WERI-Rb-1 (cell line): Measurements from ENCODE around the gene CDH4.

Source experiments
- DNase-seq: peaks from one replicate; pipeline ENCODE4 v3.0.0-alpha.2; 2020
- H3K27ac ChIP-seq: fragments of 250-450 bp; sonication (Bioruptor Pico); 2 replicates; pipeline ENCODE4 v1.5.1; 2020; ENCODE audit warnings: mild to moderate bottlenecking, moderate library complexity
- H3K27me3 ChIP-seq: fragments of 250-450 bp; sonication (Bioruptor Pico); 2 replicates; pipeline ENCODE4 v1.5.1; 2021; ENCODE audit warnings: mild to moderate bottlenecking, low read depth, moderate library complexity; ENCODE audit not compliant: insufficient read depth, severe bottlenecking
- H3K36me3 ChIP-seq: fragments of 250-450 bp; sonication (Bioruptor Pico); 2 replicates; pipeline ENCODE4 v1.5.1; 2020; ENCODE audit warnings: mild to moderate bottlenecking, moderate library complexity
- H3K4me3 ChIP-seq: 2 replicates; pipeline ENCODE4 v1.5.1; 2011; ENCODE audit warnings: low read depth, mild to moderate bottlenecking, control low read depth, low read length
- H3K9me3 ChIP-seq: fragments of 250-450 bp; sonication (Bioruptor Pico); 2 replicates; pipeline ENCODE4 v1.5.1; 2021; ENCODE audit warnings: mild to moderate bottlenecking, moderate library complexity; ENCODE audit not compliant: severe bottlenecking
- TF ChIP-seq, protein P1 (sequence below): IDR thresholded peaks from 2 replicates; pipeline ENCODE4 v1.5.1; 2011; ENCODE audit warnings: low read depth, mild to moderate bottlenecking, control low read depth, inconsistent platforms, low read length

Gene CDH4

GRCh38 chr20:61868466-61869090 lies 616.5 kb downstream of the CDH4 start:
- Histone ChIP-seq H3K36me3 (no peaks in the 10 kb centered on the region), H3K27me3 (peaks cover 94% of the 10 kb centered on the region), H3K9me3 (peaks cover 21% of the 10 kb centered on the region), H3K27ac (no peak overlapping the region), H3K4me3 (no peak overlapping the region)
- no peak for DNase-seq
- TF ChIP-seq, protein P1, sequence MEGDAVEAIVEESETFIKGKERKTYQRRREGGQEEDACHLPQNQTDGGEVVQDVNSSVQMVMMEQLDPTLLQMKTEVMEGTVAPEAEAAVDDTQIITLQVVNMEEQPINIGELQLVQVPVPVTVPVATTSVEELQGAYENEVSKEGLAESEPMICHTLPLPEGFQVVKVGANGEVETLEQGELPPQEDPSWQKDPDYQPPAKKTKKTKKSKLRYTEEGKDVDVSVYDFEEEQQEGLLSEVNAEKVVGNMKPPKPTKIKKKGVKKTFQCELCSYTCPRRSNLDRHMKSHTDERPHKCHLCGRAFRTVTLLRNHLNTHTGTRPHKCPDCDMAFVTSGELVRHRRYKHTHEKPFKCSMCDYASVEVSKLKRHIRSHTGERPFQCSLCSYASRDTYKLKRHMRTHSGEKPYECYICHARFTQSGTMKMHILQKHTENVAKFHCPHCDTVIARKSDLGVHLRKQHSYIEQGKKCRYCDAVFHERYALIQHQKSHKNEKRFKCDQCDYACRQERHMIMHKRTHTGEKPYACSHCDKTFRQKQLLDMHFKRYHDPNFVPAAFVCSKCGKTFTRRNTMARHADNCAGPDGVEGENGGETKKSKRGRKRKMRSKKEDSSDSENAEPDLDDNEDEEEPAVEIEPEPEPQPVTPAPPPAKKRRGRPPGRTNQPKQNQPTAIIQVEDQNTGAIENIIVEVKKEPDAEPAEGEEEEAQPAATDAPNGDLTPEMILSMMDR, result no peak

- peaks cover 21% of the 10 kb centered on the region for H3K9me3 ChIP-seq
- TF ChIP-seq, protein P1, result no peak
- DNase-seq, result no peak
- H3K27me3 ChIP-seq, result peaks cover 94% of the 10 kb centered on the region
- H3K4me3 ChIP-seq, result no peak overlapping the region
- H3K27ac ChIP-seq, result no peak overlapping the region
- no peaks in the 10 kb centered on the region for H3K36me3 ChIP-seq
Observed at GRCh38 chr20:61869750-61870507, 617.9 kb downstream of the CDH4 start.

- Histone ChIP-seq H3K9me3 (peaks cover 15% of the 10 kb centered on the region), H3K4me3 (no peak overlapping the region), H3K36me3 (no peaks in the 10 kb centered on the region), H3K27ac (no peak overlapping the region), H3K27me3 (peaks cover 96% of the 10 kb centered on the region)
- TF ChIP-seq, protein P1, result no peak
- no peak for DNase-seq
Observed at GRCh38 chr20:61871160-61871559, 619.1 kb downstream of the CDH4 start.

DNA sequence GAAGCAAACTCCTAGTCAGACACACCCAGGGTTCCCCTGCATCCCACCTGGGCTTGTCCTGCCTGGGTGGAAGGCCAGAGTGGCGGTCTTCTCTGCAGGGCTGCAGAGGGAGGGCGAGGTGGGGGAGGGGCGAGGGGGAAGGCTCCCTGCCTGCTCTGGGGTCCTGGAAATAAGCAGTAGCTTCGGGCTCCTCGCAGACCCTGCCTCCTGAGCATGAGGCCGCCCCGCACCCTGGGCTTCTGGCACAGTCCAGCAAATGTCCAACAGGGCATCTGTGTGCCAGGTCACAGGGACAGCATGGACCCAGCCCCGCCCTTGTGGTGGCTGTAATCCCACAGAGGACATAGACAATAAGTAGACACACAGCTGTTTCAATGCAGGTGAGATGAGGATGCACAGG lies 619.9 kb downstream of the CDH4 start:
- no peak for DNase-seq
- Histone ChIP-seq H3K9me3 (peaks cover 15% of the 10 kb centered on the region), H3K27me3 (peaks cover 96% of the 10 kb centered on the region), H3K36me3 (no peaks in the 10 kb centered on the region), H3K27ac (no peak overlapping the region), H3K4me3 (no peak overlapping the region)
- TF ChIP-seq, protein P1, result no peak

DNA sequence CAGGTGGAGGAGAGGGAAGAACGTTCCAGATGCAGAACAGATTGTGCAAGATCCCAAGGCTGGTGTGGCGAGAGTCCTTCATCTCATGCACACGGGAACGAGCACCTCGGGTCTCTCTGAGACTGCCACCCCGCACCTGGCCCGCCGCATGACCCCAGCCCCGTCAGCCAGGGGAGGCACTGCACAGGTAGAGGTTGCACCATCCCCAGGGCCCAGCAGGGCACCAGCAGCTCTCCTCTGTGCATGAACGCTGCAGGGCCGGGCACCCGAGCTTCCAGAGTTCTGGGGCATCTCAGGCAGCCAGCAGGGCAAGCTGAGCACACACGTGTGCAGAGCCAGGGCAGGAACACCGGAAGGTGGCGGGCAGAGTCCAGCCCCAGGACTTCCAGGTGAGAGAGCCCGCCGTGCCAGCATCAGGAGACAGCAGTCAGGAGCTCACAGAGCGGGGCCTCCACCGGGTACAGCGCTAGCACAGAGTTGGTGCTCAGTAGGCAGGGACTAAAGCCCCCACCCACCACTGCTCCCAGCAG lies 620.4 kb downstream of the CDH4 start:
- TF ChIP-seq, protein P1, result no peak
- Histone ChIP-seq H3K27me3 (peaks cover 96% of the 10 kb centered on the region), H3K36me3 (no peaks in the 10 kb centered on the region), H3K27ac (no peak overlapping the region), H3K9me3 (peaks cover 15% of the 10 kb centered on the region), H3K4me3 (no peak overlapping the region)
- no peak for DNase-seq
